Measurements from ENCODE around the gene NPHP4.

NPHP4 gene

GRCh38 chr1:6006882-6007281 lies 14.7 kb upstream of the NPHP4 start:
- CTCF ChIA-PET = no interaction called here
- POLR2A ChIA-PET = no interaction called here
- TF ChIP-seq CTCF (IDR thresholded peaks at IDR 0.05; ENCODE audit: control extremely low read depth, extremely low read depth, low read depth, missing control alignments) = no peak
- no peak for DNase-seq (ENCODE audit: extremely low spot score)

GRCh38 chr1:6005276-6005917 lies 13.2 kb upstream of the NPHP4 start:
- ChIA-PET CTCF (no interaction called here), POLR2A (no interaction called here)
- TF ChIP-seq CTCF (IDR thresholded peaks at IDR 0.05; ENCODE audit: control extremely low read depth, extremely low read depth, low read depth, missing control alignments) = no peak
- no peak for DNase-seq (ENCODE audit: extremely low spot score)

GRCh38 chr1:6004412-6005123 lies 12.3 kb upstream of the NPHP4 start:
- POLR2A ChIA-PET = no interaction called here
- CTCF ChIA-PET = no interaction called here
- no peak for TF ChIP-seq CTCF (IDR thresholded peaks at IDR 0.05; ENCODE audit: control extremely low read depth, extremely low read depth, low read depth, missing control alignments)
- no peak for DNase-seq (ENCODE audit: extremely low spot score)

DNA sequence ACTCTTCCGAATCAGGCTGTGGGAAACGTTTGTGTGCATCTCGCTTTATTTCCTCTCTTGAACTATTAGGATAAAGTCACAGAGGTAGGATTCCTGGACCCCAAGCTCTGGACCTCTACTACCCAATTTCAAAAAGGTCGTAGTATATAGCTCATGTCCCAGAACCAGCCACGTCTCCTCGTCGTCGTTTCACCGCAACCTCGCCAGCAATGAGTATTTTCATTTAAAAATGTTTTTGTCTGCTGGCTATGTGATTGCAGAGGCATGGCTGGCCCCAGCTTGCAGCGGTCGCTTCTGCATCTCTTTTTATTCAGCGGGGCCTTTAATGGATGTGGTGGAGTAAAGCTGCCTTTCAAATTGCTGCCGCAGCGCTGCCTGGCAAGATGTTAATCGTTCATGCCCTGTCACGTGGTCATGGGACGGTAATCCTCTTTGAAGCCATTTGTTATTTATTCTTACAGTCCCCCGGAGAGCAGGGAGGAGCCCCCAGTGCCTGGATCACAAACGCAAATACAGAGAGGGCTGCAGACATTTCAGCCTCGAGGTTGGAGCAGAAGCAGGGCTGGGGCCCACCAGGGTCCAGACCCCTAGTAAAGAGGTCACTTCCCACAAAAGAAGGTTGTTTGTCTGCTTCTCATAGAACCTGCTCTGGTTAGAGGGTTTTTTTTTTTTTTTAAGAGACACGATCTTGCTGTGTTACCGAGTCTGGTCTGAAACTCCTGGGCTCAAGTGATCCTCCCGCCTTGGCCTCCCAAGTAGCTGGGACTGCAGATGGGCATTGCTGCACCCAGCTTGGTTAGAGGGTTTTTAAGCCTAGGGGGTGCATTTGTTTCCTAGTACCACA lies 11.6 kb upstream of the NPHP4 start:
- ChIA-PET CTCF (interaction anchor here (1.8 to 2.2 kb wide), 2 partner anchors 11 to 15 kb away, joined by 5 to 11 read pairs; partner anchors contain the start of gene NPHP4), POLR2A (no interaction called here)
- no peak for TF ChIP-seq CTCF (IDR thresholded peaks at IDR 0.05; ENCODE audit: control extremely low read depth, extremely low read depth, low read depth, missing control alignments)
- no peak for DNase-seq (ENCODE audit: extremely low spot score)

- POLR2A ChIA-PET = no interaction called here
- no peak for TF ChIP-seq CTCF (IDR thresholded peaks at IDR 0.05; ENCODE audit: control extremely low read depth, extremely low read depth, low read depth, missing control alignments)
Observed at GRCh38 chr1:6002714-6003501, 10.7 kb upstream of the NPHP4 start.

More at GRCh38 chr1:6002714-6003501, 10.7 kb upstream of the NPHP4 start:
- CTCF ChIA-PET = interaction anchor here (0.8 to 2.2 kb wide), 4 partner anchors 10 to 31 kb away, joined by 3 to 11 read pairs (median 4); partner anchors contain the start of gene NPHP4
- no peak for DNase-seq (ENCODE audit: extremely low spot score)

Measured in GM10248 (cell line).